ENCODE data around the gene TTC7B. TPM values are rescaled to one million over a fixed set of nuclear protein-coding genes. Genes with fewer than 3 reads are reported as not detected.

Gene TTC7B
- total and polyA plus RNA-seq, 9 of the 15 experiments (the other 6 are each of a cell fraction or from before 2014, with no cell fraction given): 2.2 to 77.2 (median 36.7) TPM

DNA sequence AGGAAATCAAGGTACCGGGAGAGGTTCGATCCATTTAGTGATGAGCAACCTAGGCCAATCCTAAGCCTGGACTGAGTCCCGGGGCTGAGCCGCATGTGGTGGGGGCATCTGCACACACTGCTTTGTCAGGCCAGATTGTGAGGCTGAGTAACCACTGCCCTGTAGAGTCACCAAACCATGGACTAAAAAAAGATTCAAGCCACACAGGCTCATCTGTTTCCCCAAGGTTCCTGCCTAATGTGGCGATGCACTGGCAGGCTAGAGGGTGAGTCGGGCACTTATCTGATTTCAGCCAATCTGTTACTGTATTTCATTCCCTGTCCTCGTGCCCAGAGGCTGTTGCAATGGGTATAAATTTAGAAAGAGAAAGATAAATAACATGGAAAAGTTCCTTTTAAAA, 140.8 kb downstream of the TTC7B start:
- no peak overlapping the region for H3K4me2 ChIP-seq (ENCODE audit: insufficient read depth, low read length)
- intact Hi-C loops (cut with micrococcal nuclease): no loop called here
- H3K9me1 ChIP-seq (ENCODE audit: control insufficient read depth, insufficient read depth, low read length): no peaks in the 10 kb centered on the region
- BruUV-seq (replicated peaks): no TSS peak
- CTCF ChIA-PET (ENCODE audit: low intra/inter-chr PET ratio): no interaction called here
- H3K79me2 ChIP-seq (ENCODE audit: control insufficient read depth, insufficient read depth, low read length): no peaks in the 10 kb centered on the region
- H3K9ac ChIP-seq (ENCODE audit: insufficient read depth in 1 of 2, low read depth in 2 of 2, low read length in 2 of 2): no peak overlapping the region
- no peaks in the 10 kb centered on the region for H4K20me1 ChIP-seq (replicated peaks; ENCODE audit: control insufficient read depth, insufficient read depth, low read length)
- no peak overlapping the region for H3K27ac ChIP-seq (ENCODE audit: extremely low read depth, low read depth, low read length)
- in situ Hi-C loops (cut with MboI): no loop called here
- WGBS (ENCODE audit: insufficient coverage, low coverage, missing lambda C conversion rate): 89% methylated on average over 7 of the region's 7 CpGs
- no peaks in the 10 kb centered on the region for H3K9me3 ChIP-seq (replicated peaks; ENCODE audit: control insufficient read depth, insufficient read depth, low read depth, low read length)
- ATAC-seq (no peak), FAIRE-seq (no peak), DNase-seq (ENCODE audit: extremely low read depth in 1 of 4, low spot score in 3 of 4) (no peak)
- TF ChIP-seq KLF1 (tag; IDR thresholded peaks at IDR 0.05) (no peak), BRD9 (IDR thresholded peaks at IDR 0.05; ENCODE audit: low read depth, partially characterized antibody) (no peak), RFX1 (IDR thresholded peaks at IDR 0.05) (no peak), DACH1 (IDR thresholded peaks at IDR 0.05; ENCODE audit: partially characterized antibody) (no peak), ZNF316 (IDR thresholded peaks at IDR 0.05) (no peak), MAZ (CRISPR knock-in tag; conservative IDR thresholded peaks at IDR 0.05 in 1 of 2, IDR thresholded peaks at IDR 0.05 in 1 of 2) (no peak), PPARD (CRISPR knock-in tag; IDR thresholded peaks at IDR 0.05) (no peak), ILF3 (IDR thresholded peaks at IDR 0.05; ENCODE audit: borderline replicate concordance) (no peak), CEBPG (CRISPR knock-in tag; IDR thresholded peaks at IDR 0.05) (no peak), CEBPG (tag; conservative IDR thresholded peaks at IDR 0.05 in 1 of 2, IDR thresholded peaks at IDR 0.05 in 1 of 2) (no peak), SMAD3 (CRISPR knock-in tag; conservative IDR thresholded peaks at IDR 0.05) (no peak)
- TF ChIP-seq, protein P1, sequence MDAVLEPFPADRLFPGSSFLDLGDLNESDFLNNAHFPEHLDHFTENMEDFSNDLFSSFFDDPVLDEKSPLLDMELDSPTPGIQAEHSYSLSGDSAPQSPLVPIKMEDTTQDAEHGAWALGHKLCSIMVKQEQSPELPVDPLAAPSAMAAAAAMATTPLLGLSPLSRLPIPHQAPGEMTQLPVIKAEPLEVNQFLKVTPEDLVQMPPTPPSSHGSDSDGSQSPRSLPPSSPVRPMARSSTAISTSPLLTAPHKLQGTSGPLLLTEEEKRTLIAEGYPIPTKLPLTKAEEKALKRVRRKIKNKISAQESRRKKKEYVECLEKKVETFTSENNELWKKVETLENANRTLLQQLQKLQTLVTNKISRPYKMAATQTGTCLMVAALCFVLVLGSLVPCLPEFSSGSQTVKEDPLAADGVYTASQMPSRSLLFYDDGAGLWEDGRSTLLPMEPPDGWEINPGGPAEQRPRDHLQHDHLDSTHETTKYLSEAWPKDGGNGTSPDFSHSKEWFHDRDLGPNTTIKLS (IDR thresholded peaks at IDR 0.05; ENCODE audit: borderline replicate concordance, low read depth): no peak
- TF ChIP-seq, protein P2, sequence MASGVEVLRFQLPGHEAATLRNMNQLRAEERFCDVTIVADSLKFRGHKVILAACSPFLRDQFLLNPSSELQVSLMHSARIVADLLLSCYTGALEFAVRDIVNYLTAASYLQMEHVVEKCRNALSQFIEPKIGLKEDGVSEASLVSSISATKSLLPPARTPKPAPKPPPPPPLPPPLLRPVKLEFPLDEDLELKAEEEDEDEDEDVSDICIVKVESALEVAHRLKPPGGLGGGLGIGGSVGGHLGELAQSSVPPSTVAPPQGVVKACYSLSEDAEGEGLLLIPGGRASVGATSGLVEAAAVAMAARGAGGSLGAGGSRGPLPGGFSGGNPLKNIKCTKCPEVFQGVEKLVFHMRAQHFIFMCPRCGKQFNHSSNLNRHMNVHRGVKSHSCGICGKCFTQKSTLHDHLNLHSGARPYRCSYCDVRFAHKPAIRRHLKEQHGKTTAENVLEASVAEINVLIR (CRISPR knock-in tag; IDR thresholded peaks at IDR 0.05): no peak
- no peak overlapping the region for H3K4me3 ChIP-seq
- no peaks in the 10 kb centered on the region for H3K27me3 ChIP-seq (ENCODE audit: control insufficient read depth in 2 of 2, insufficient read depth in 2 of 2, low read length in 2 of 2)
- no peaks in the 10 kb centered on the region for H3K4me1 ChIP-seq (replicated peaks in 1 of 2; ENCODE audit: control insufficient read depth in 2 of 2, insufficient read depth in 2 of 2, low read length in 2 of 2)
- no peak overlapping the region for H2AFZ ChIP-seq (ENCODE audit: low read depth, low read length)
- H3K36me3 ChIP-seq (ENCODE audit: control insufficient read depth, insufficient read depth, low read length): peaks cover 46% of the 10 kb centered on the region; the same call in 1 of the 3 replicates
- POLR2A ChIA-PET: interaction anchor here (0.9 kb wide), 1 partner anchor 269 kb away, joined by 5 read pairs; no protein-coding TSS in a partner anchor

Data from K562 (cell line).